ENCODE measurements around the gene VSX2. TPM values are rescaled to one million over a fixed set of nuclear protein-coding genes. Genes with fewer than 3 reads are reported as not detected.

Gene VSX2
- total and polyA plus RNA-seq, 2 experiments from 2014 or later, result not detected

- no peak overlapping the region for H3K27ac ChIP-seq
- no peaks in the 10 kb centered on the region for H3K9me2 ChIP-seq (replicated peaks; ENCODE audit: insufficient read depth)
- no peaks in the 10 kb centered on the region for H3K27me3 ChIP-seq
- H3K36me3 ChIP-seq (replicated peaks; ENCODE audit: insufficient read depth, low read depth), result no peaks in the 10 kb centered on the region
- no peaks in the 10 kb centered on the region for H3K9me3 ChIP-seq (ENCODE audit: low read depth)
- no peak for DNase-seq (ENCODE audit: low spot score)
- TF ChIP-seq EZH2phosphoT487 (IDR thresholded peaks at IDR 0.05; ENCODE audit: low read depth, severe bottlenecking, unreplicated experiment) (no peak), EZH2 (IDR thresholded peaks at IDR 0.05; ENCODE audit: borderline replicate concordance) (no peak)
- TF ChIP-seq, protein P1, sequence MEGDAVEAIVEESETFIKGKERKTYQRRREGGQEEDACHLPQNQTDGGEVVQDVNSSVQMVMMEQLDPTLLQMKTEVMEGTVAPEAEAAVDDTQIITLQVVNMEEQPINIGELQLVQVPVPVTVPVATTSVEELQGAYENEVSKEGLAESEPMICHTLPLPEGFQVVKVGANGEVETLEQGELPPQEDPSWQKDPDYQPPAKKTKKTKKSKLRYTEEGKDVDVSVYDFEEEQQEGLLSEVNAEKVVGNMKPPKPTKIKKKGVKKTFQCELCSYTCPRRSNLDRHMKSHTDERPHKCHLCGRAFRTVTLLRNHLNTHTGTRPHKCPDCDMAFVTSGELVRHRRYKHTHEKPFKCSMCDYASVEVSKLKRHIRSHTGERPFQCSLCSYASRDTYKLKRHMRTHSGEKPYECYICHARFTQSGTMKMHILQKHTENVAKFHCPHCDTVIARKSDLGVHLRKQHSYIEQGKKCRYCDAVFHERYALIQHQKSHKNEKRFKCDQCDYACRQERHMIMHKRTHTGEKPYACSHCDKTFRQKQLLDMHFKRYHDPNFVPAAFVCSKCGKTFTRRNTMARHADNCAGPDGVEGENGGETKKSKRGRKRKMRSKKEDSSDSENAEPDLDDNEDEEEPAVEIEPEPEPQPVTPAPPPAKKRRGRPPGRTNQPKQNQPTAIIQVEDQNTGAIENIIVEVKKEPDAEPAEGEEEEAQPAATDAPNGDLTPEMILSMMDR (IDR thresholded peaks at IDR 0.05; ENCODE audit: poor library complexity), result no peak
- no peaks in the 10 kb centered on the region for H3K4me1 ChIP-seq (ENCODE audit: insufficient read depth)
- no peaks in the 10 kb centered on the region for H3K79me2 ChIP-seq
- no peak overlapping the region for H2AFZ ChIP-seq
- WGBS (ENCODE audit: low lambda C conversion rate, missing lambda C conversion rate), result 96% methylated on average over 7 of the region's 7 CpGs
- H4K20me1 ChIP-seq (ENCODE audit: insufficient read depth, poor library complexity, severe bottlenecking), result no peaks in the 10 kb centered on the region
- H3K4me3 ChIP-seq, result no peak overlapping the region
- no peak overlapping the region for H3K4me2 ChIP-seq
Measured at GRCh38 chr14:74195623-74196022, 43.6 kb upstream of the VSX2 start.

DNA sequence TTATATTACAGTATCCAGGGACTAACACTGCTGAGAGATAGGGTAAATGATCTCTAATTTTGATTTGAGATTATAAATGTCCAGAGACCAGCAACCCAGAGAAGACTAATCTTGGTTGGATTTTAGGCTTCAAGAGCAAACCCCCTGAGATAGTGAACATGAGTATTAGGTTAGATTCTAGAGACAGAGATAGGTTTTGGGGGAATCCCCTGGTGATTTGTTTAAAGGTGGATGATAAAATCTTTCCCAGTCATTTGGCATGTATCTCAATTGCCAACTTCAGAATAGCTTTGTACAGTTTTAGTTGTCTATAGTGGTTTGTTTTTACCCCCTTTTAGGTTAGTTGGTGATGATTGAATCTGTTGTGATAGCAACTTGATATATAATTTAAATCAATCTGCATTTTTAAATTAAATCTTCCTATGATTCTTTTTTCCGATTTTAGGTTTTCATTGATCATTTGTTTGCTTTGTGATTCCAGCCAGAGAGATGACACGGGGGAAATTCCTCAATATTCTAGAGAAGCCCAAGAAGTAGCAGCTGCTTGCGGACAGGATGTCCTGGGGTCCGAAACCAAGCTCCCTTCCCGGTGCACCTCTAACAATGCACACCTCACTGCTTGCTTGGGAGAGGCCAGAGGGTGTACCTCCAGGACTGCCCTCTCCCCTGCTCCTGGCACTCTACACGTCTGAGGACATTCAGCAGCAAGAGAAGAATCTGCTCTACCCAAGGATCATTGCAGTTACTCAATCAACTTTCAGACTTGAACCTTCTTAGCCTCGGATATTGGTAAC lies 40.6 kb upstream of the VSX2 start:
- Histone ChIP-seq H3K9me2 (replicated peaks; ENCODE audit: insufficient read depth) (no peaks in the 10 kb centered on the region), H3K36me3 (replicated peaks; ENCODE audit: insufficient read depth, low read depth) (no peaks in the 10 kb centered on the region), H3K27me3 (no peaks in the 10 kb centered on the region), H3K9me3 (ENCODE audit: low read depth) (no peaks in the 10 kb centered on the region), H3K79me2 (no peaks in the 10 kb centered on the region), H2AFZ (no peak overlapping the region), H3K4me3 (no peak overlapping the region), H3K27ac (no peak overlapping the region), H3K4me2 (no peak overlapping the region), H4K20me1 (ENCODE audit: insufficient read depth, poor library complexity, severe bottlenecking) (no peaks in the 10 kb centered on the region), H3K4me1 (ENCODE audit: insufficient read depth) (no peaks in the 10 kb centered on the region)
- DNase-seq (ENCODE audit: low spot score), result no peak
- 96% methylated on average over 7 of the region's 7 CpGs for WGBS (ENCODE audit: low lambda C conversion rate, missing lambda C conversion rate)
- TF ChIP-seq, protein P1 (IDR thresholded peaks at IDR 0.05; ENCODE audit: poor library complexity), result no peak
- TF ChIP-seq EZH2 (IDR thresholded peaks at IDR 0.05; ENCODE audit: borderline replicate concordance) (no peak), EZH2phosphoT487 (IDR thresholded peaks at IDR 0.05; ENCODE audit: low read depth, severe bottlenecking, unreplicated experiment) (no peak)

- H3K79me2 ChIP-seq, result no peaks in the 10 kb centered on the region
- H2AFZ ChIP-seq, result no peak overlapping the region
- no peaks in the 10 kb centered on the region for H3K27me3 ChIP-seq
- no peaks in the 10 kb centered on the region for H3K9me3 ChIP-seq (ENCODE audit: low read depth)
- TF ChIP-seq, protein P1 (IDR thresholded peaks at IDR 0.05; ENCODE audit: poor library complexity), result no peak
- TF ChIP-seq EZH2phosphoT487 (IDR thresholded peaks at IDR 0.05; ENCODE audit: low read depth, severe bottlenecking, unreplicated experiment) (no peak), EZH2 (IDR thresholded peaks at IDR 0.05; ENCODE audit: borderline replicate concordance) (no peak)
- no peak overlapping the region for H3K4me2 ChIP-seq
- H4K20me1 ChIP-seq (ENCODE audit: insufficient read depth, poor library complexity, severe bottlenecking), result no peaks in the 10 kb centered on the region
- H3K36me3 ChIP-seq (replicated peaks; ENCODE audit: insufficient read depth, low read depth), result no peaks in the 10 kb centered on the region
- H3K4me1 ChIP-seq (ENCODE audit: insufficient read depth), result no peaks in the 10 kb centered on the region
- H3K9me2 ChIP-seq (replicated peaks; ENCODE audit: insufficient read depth), result no peaks in the 10 kb centered on the region
- no peak overlapping the region for H3K4me3 ChIP-seq
- H3K27ac ChIP-seq, result no peak overlapping the region
- DNase-seq (ENCODE audit: low spot score), result no peak
Measured at GRCh38 chr14:74202113-74202512, 37.1 kb upstream of the VSX2 start.
